HL-60 (cell line): ENCODE measurements around the gene KRT38.

ENCODE experiments used
- DNase-seq, 2 experiments: peaks; one replicate each; pipeline ENCODE4 v3.0.0-alpha.2; 2010 to 2020; ENCODE audit warnings: low read depth in 1 of 2, low spot score in 1 of 2
- H3K27ac ChIP-seq: fragments of 250-450 bp; sonication (Bioruptor Pico); replicated peaks from 2 replicates; pipeline ENCODE4 v1.5.1; 2020; ENCODE audit warnings: mild to moderate bottlenecking, moderate library complexity
- H3K27me3 ChIP-seq: fragments of 250-450 bp; sonication (Bioruptor Pico); 2 replicates; pipeline ENCODE4 v1.5.1; 2021; ENCODE audit warnings: mild to moderate bottlenecking, moderate library complexity; ENCODE audit not compliant: insufficient read depth, poor library complexity, severe bottlenecking
- H3K4me3 ChIP-seq: replicated peaks from 2 replicates; pipeline ENCODE4 v1.5.1; 2011; ENCODE audit warnings: mild to moderate bottlenecking, control low read depth, low read length; ENCODE audit not compliant: insufficient read depth
- CTCF ChIP-seq: IDR thresholded peaks from one replicate; pipeline ENCODE4 v1.5.1; 2011; ENCODE audit warnings: low read length, control low read depth, inconsistent platforms; ENCODE audit not compliant: insufficient read depth
- GABPA ChIP-seq: IDR thresholded peaks from 2 replicates; pipeline ENCODE4 v1.6.1; 2012; ENCODE audit warnings: low read depth
- POLR2AphosphoS5 ChIP-seq: IDR thresholded peaks from 2 replicates; pipeline ENCODE4 v1.6.1; 2012; ENCODE audit warnings: low read depth
- REST ChIP-seq: IDR thresholded peaks from 2 replicates; pipeline ENCODE4 v1.6.1; 2012; ENCODE audit warnings: low read depth; ENCODE audit not compliant: insufficient replicate concordance
- SPI1 ChIP-seq: IDR thresholded peaks from 2 replicates; pipeline ENCODE4 v1.6.1; 2012; ENCODE audit warnings: low read depth, mild to moderate bottlenecking, borderline replicate concordance

The KRT38 gene

GRCh38 chr17:41480136-41480535 is 39.4 kb upstream of the KRT38 start:
- TF ChIP-seq POLR2AphosphoS5 (no peak), SPI1 (peak; percentile 35; the same call in 1 of the 2 replicates)
- DNase-seq: no peak

GRCh38 chr17:41478237-41478636 is 37.5 kb upstream of the KRT38 start:
- DNase-seq: no peak
- TF ChIP-seq REST: no peak
- TF ChIP-seq GABPA: no peak
- no peak for TF ChIP-seq SPI1
- no peak for TF ChIP-seq CTCF
- TF ChIP-seq POLR2AphosphoS5: no peak
- H3K27me3 ChIP-seq: no peaks in the 10 kb centered on the region
- H3K27ac ChIP-seq: no peak overlapping the region
- no peak overlapping the region for H3K4me3 ChIP-seq

More at GRCh38 chr17:41480136-41480535, 39.4 kb upstream of the KRT38 start:
- H3K27me3 ChIP-seq: no peaks in the 10 kb centered on the region
- no peak overlapping the region for H3K4me3 ChIP-seq
- H3K27ac ChIP-seq: no peak overlapping the region

GRCh38 chr17:41476866-41477815 is 36.4 kb upstream of the KRT38 start:
- Histone ChIP-seq H3K27me3 (no peaks in the 10 kb centered on the region), H3K4me3 (no peak overlapping the region), H3K27ac (no peak overlapping the region)
- TF ChIP-seq CTCF (no peak), GABPA (no peak), SPI1 (no peak), POLR2AphosphoS5 (no peak), REST (no peak)
- DNase-seq: no peak

- Histone ChIP-seq H3K4me3 (no peak overlapping the region), H3K27ac (no peak overlapping the region), H3K27me3 (no peaks in the 10 kb centered on the region)
- no peak for DNase-seq
- no peak for TF ChIP-seq CTCF
- no peak for TF ChIP-seq REST
- TF ChIP-seq GABPA: no peak
- no peak for TF ChIP-seq SPI1
- no peak for TF ChIP-seq POLR2AphosphoS5
Observed at GRCh38 chr17:41475421-41475820, 34.6 kb upstream of the KRT38 start.
